ENCODE data around the gene MYO1G. TPM values are rescaled to one million over a fixed set of nuclear protein-coding genes. Genes with fewer than 3 reads are reported as not detected.

Gene MYO1G
- total RNA-seq, 1 donor from 2014 or later = 154 TPM

GRCh38 chr7:44990109-44991023 lies 11.6 kb upstream of the MYO1G start:
- Mint-ChIP-seq H3K4me3 (no peak overlapping the region), H3K27me3 (no peaks in the 10 kb centered on the region), H3K27ac (no peak overlapping the region), H3K9me3 (no peaks in the 10 kb centered on the region), H3K36me3 (ENCODE audit: low read depth) (peaks cover 11% of the 10 kb centered on the region), H3K4me1 (peaks cover 38% of the 10 kb centered on the region)
- ATAC-seq (ENCODE audit: low read depth) = no peak
- CTCF ChIA-PET = interaction anchor here (1.4 kb wide), 1 partner anchor 17 kb away, joined by 6 read pairs; no protein-coding TSS in a partner anchor
- POLR2A ChIA-PET = interaction anchor here (0.7 to 0.9 kb wide), 3 partner anchors 8 to 11 kb away, joined by 3 to 5 read pairs (median 3); partner anchors contain the start of gene MYO1G
- DNase-seq = no peak
- no peak for TF ChIP-seq CTCF (IDR thresholded peaks at IDR 0.05)
- intact Hi-C loops (cut with micrococcal nuclease) = no loop called here

GRCh38 chr7:44989132-44989531 lies 10.3 kb upstream of the MYO1G start:
- peaks cover 38% of the 10 kb centered on the region for H3K4me1 Mint-ChIP-seq

GRCh38 chr7:44988701-44989100 lies 9.9 kb upstream of the MYO1G start:
- intact Hi-C loops (cut with micrococcal nuclease) = no loop called here
- H3K27ac Mint-ChIP-seq = no peak overlapping the region
- DNase-seq = no peak
- H3K9me3 Mint-ChIP-seq = no peaks in the 10 kb centered on the region
- peaks cover 27% of the 10 kb centered on the region for H3K36me3 Mint-ChIP-seq (ENCODE audit: low read depth)
- CTCF ChIA-PET = interaction anchor here (1.2 to 1.4 kb wide), 2 partner anchors 12 to 15 kb away, joined by 3 to 6 read pairs; no protein-coding TSS in a partner anchor
- POLR2A ChIA-PET = interaction anchor here (1.0 to 1.2 kb wide), 2 partner anchors 10 to 12 kb away, joined by 3 to 4 read pairs; no protein-coding TSS in a partner anchor
- TF ChIP-seq CTCF (IDR thresholded peaks at IDR 0.05) = no peak
- ATAC-seq (ENCODE audit: low read depth) = no peak
- H3K27me3 Mint-ChIP-seq = no peaks in the 10 kb centered on the region
- H3K4me1 Mint-ChIP-seq = peaks cover 41% of the 10 kb centered on the region
- H3K4me3 Mint-ChIP-seq = no peak overlapping the region

More at GRCh38 chr7:44989132-44989531, 10.3 kb upstream of the MYO1G start:
- intact Hi-C loops (cut with micrococcal nuclease) = no loop called here
- ATAC-seq (ENCODE audit: low read depth) = no peak
- no peak for DNase-seq
- Mint-ChIP-seq H3K4me3 (no peak overlapping the region), H3K27me3 (no peaks in the 10 kb centered on the region), H3K9me3 (no peaks in the 10 kb centered on the region), H3K36me3 (ENCODE audit: low read depth) (peaks cover 23% of the 10 kb centered on the region), H3K27ac (no peak overlapping the region)
- ChIA-PET CTCF (interaction anchor here (1.2 to 1.4 kb wide), 2 partner anchors 12 to 15 kb away, joined by 3 to 6 read pairs; no protein-coding TSS in a partner anchor), POLR2A (interaction anchor here (0.7 to 1.2 kb wide), 3 partner anchors 9 to 12 kb away, joined by 3 to 10 read pairs (median 4); no protein-coding TSS in a partner anchor)
- TF ChIP-seq CTCF (IDR thresholded peaks at IDR 0.05) = no peak

- no peaks in the 10 kb centered on the region for H3K9me3 Mint-ChIP-seq
- H3K36me3 Mint-ChIP-seq (ENCODE audit: low read depth) = peaks cover 34% of the 10 kb centered on the region
- ChIA-PET CTCF (no interaction called here), POLR2A (interaction anchor here (0.6 to 13.0 kb wide), 3 partner anchors 10 to 16 kb away, joined by 6 to 325 read pairs (median 8); partner anchors contain the start of gene CCM2)
- H3K27me3 Mint-ChIP-seq = no peaks in the 10 kb centered on the region
- H3K4me1 Mint-ChIP-seq = peaks cover 47% of the 10 kb centered on the region
- ATAC-seq (ENCODE audit: low read depth) = no peak
- no peak overlapping the region for H3K4me3 Mint-ChIP-seq
- no peak for DNase-seq
- no peak for TF ChIP-seq CTCF (IDR thresholded peaks at IDR 0.05)
- no peak overlapping the region for H3K27ac Mint-ChIP-seq
- intact Hi-C loops (cut with micrococcal nuclease) = loop anchor here (2.0 kb wide), 2 partner anchors 191 to 1061 kb away; partner anchors contain the start of genes PPIA and UBE2D4
Measured at GRCh38 chr7:44987996-44988395, 9.2 kb upstream of the MYO1G start.

GRCh38 chr7:44987457-44987856 lies 8.6 kb upstream of the MYO1G start:
- Mint-ChIP-seq H3K4me1 (peaks cover 50% of the 10 kb centered on the region), H3K36me3 (ENCODE audit: low read depth) (peaks cover 40% of the 10 kb centered on the region), H3K9me3 (no peaks in the 10 kb centered on the region), H3K27me3 (no peaks in the 10 kb centered on the region), H3K27ac (peak overlapping the region; percentile 98), H3K4me3 (peak overlapping the region; percentile 98)
- ATAC-seq (ENCODE audit: low read depth) = no peak
- POLR2A ChIA-PET = interaction anchor here (0.7 to 13.0 kb wide), 4 partner anchors 10 to 191 kb away, joined by 4 to 325 read pairs (median 16); partner anchors contain the start of genes CCM2 and PPIA
- no peak for DNase-seq
- CTCF ChIA-PET = no interaction called here
- intact Hi-C loops (cut with micrococcal nuclease) = loop anchor here (2.0 kb wide), 2 partner anchors 191 to 1061 kb away; partner anchors contain the start of genes PPIA and UBE2D4
- TF ChIP-seq CTCF (IDR thresholded peaks at IDR 0.05) = no peak

Measured in activated B cell treated with CpG ODN at 0.5 μM for 24 hours (primary cell).